DLD1 (cell line): ENCODE data around the gene EMC8.

Experiments
- in situ Hi-C: cut with HindIII; loops from 2 replicates; pipeline ENCODE4 v1.10.0; 2017; ENCODE audit warnings: low sequenced_read_pairs

The EMC8 gene

DNA sequence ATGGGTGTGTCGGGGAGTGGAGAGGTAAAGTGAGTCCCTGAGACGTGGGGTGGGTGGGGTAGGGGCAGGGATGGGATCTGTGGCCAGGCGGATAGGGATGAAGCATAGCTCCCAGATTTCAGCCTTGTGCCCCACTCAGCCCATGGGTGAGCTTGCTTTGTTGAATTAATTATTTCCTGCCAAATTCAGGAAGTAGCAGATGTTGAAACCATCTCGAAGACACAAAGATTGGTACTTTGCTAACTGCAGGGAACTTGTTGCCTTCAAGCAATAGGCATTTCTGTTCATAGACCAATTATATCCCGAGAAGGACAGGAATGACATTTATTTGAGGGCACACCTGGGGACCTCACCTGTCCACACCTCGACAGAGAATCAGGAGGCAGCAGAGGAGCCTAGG is 37.5 kb downstream of the EMC8 start:
- in situ Hi-C loops = no loop called here

DNA sequence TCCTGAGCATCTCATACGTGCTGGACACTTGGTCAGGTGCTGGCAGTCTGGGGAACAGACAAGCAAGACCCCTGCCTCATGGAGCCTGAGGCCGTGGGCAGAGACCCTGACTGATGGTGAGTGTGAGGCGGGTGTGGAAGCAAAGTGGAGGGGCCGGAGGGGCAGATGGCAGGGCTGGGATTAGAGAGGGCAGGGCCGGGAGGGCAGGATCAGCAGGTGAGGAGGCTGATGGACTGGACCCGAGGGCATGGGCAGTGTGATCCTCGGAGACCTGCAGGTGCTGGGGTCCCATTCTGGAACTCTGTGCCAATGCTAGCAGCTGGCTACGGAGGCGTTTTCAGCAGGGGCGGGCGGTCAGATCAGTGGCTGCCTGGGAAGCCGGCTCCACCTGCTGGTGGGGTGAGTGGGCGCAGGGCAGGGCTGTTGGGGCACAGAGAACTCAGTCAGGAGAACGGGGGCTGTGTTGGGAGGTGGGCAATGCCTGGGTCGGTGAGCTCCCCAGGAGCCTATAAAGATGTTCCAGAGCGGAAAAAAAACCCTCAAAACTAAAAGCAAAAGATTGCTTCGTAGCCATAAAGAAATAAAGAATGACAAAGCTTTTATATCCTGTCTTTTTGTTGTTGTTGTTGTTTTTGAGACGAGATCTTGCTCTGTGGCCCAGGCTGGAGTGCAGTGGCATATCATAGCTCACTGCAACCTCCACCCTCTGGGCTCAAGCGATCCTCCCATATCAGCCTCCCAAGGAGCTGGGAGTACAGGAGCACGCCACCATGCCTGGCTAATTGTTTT is 39.5 kb downstream of the EMC8 start:
- in situ Hi-C loops = no loop called here

DNA sequence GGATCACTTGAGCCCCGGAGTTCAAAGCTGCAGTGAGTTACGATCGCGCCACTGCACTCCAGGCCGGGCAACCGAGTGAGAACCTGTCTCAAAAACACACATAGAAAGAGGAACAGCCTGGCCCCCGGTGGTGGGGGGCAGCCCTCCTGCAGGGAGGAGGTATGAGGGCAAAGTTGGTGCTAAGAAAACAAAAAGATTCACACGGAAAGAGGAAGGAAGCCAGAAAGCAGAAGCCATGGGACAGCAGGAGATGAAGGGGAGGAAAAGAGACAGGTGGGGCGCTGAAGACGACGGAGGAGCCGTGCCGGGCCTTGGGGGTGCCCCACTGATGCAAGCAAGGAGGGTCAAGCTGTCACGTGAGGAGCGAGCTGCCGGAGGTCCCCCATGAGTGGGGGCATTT is 40.2 kb downstream of the EMC8 start:
- in situ Hi-C loops = no loop called here

DNA sequence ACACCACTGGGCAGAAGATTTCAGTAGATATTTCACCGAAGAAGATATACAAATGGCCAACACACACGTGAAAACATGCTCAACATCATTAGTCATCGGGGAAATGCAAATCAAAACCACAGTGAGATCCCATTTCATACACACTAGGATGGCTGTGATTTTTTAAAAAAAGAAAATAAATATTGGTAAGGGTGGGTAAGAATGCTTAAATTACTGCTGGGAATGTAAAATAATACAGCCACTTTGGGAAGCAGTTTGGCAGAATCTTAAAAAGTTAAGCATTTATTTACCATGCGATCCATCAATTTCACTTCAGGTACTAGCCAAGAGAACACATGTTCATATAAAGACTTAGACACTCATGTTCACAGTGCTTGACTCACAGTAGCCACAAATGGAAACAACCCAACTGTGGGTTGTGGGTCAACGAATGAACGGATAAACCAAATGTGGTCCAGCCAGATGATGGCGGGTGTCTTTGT is 42.0 kb downstream of the EMC8 start:
- in situ Hi-C loops = no loop called here

DNA sequence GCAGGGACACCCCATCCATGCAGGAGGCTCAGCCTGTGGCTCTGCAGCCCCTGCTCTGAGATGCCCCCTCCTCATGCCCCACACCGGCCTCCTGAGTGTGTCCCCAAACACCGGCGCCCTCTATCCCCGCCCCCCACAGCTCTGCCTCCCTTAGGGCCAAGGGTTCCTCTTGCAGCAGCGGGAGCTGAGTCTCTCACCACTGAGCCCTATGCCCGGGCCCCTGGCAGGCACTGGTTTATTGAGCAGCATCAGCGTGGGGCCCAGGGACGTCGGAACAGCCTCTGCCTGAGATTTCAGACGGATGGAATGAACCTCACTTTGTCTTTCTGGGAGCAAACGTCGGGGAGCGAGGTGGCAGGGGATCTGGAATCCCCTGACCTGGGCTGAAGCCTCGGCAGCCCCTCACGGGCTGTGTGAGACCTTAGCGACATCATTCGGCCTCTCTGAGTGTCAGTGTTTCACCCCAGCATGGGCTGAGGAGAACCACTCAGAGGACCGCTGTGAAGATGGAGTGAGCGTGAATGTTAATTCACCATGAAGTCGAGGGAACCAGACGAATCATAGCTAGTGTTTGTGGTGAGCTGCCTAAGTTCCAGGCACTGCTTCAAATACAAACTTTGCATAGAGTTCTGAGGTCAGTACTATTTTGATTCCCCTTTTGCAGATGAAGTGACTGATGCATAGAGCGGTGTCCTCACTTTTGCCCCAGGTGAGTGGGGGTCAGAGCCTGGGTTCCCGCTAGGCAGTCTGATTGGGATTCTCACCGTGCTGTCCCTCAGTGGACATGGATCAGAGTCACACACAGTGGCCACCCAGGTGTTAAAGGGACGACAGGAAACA is 43.2 kb downstream of the EMC8 start:
- in situ Hi-C loops = no loop called here

DNA sequence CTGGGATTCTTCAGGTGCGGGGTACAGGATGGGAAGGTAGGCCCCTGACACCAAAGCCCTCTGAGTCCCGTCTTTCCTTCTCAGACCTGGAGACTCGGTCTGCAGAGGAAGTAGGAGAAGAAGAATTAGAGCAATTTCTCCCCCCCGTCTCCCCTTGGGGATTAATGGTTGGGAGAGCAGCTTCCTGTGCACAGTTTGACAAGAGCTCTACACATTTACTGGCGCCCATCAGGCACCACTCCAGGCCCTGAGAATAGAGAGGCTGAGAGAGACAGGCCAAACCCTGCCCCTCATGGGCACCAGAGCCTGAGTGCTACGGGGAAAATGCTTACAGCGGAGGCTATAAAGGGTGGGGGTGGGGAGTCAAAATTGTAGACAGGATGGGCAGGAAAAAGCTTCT is 44.9 kb downstream of the EMC8 start:
- in situ Hi-C loops = no loop called here

DNA sequence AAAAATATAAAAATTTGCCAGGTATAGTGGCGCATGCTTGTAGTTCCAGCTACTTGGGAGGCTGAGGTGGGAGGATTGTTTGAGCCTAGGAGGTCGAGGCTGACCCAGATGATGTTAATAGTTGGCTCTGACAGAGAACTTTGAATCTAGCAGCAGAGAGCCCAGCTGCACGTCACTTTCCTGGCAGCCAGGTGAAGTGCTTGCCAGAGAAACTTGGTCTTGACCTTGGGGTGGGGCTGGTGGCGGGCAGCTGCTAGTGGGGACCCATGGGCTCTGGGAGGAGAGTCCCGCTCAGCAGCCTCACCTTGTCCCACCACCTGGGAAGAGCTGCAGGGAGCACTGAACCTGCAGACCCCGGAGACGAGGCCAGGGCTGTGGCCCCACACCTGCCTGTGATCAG is 45.4 kb downstream of the EMC8 start:
- in situ Hi-C loops = no loop called here

DNA sequence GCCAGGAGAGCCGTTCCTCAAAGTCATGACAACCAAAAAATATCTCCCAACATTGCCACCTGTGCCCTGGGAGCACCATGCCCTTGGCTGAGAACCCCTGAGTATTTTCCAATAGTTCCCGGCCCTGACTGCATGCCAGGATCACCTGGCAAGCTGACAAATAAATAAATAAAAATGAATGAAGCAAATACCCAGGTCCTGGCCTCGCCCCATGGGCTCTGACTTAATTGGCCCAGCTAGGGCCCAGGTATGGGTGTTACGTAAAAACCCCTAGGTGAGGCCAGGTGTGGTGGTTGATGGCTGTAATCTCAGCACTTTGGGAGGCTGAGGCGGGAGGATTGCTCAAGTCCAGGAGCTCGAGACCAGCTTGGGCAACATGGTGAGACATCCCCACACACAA is 45.8 kb downstream of the EMC8 start:
- in situ Hi-C loops = no loop called here

DNA sequence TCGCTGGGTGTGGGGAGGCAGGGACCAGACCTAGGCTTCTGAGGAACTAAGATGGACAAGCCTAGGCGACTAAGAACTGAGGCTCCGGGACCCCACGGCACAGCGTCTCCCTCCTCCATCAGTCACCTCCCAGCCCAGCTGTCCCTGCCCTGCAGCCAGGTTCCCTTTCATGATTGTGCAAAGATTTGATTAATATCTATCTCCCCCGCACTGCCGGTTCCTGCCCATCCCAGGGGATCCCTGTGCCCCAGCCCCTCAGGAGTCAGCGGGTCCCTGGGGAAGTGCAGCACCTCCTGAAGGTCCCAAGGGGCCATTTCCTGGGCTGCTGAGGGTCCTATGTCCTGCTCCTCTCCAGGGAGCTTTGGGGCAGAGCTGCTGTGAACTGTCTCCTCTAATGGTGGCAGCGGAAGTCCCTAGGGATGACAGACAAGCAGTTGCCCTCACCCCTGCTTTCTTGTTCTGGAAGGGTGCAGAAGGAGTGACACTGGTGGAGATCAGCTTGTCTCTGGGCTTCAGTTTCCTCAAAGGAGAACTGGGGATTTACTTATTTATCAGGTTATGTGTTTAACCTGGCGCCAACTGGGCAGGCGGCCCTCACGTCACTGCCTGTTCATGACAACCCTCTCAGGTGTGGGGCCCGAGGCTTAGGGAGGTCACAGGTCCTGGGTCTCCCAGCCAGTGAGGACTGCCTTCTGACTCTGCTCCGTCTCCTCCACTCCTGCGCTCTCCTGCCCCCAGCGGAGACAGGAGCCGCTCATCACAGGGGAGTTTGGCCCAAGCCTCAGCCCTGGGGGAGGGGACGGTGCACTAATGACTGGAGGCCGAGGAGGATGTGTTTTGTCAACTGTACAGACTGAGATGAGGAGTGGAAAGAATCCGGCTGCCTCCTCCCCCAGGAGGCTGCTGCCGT is 46.6 kb downstream of the EMC8 start:
- in situ Hi-C loops = no loop called here

DNA sequence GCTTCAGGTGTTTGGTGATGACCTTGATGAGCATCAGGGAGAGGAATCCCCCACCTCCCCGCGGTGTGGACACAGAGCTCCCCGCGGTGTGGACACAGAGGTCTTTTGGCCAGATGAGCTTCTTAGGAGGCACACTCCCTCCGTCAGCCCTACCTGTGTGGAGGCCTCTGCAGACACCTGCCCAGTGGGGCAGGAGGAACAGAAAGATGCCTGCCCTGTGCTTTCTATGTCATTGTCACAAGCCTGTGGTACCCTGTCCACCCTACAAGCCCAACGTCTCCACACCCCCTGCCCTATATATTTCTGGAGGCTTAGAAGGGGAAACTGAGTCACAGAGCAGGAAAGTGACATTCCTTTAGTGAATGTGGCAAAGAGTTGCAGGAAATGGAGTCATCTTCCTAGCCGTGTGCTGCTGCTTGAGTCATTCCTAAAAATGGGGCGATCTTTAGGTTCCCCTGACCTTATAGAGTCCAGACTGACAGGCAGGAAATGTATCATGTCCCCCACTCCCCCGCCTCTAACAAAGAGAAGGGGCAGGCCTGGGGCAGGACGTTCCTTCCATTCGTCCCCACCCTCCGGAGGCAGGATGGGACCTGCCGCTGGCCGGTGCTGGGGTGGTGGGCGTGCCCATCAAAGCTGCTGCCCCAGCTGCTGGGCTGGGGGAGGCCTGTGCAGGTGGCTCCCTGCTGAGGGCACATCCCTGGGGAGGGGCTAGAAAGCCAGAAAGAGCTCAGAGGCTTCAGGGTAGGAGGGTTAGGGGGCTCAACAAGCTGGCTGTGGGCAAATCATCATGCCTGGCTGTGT is 47.4 kb downstream of the EMC8 start:
- in situ Hi-C loops = no loop called here

DNA sequence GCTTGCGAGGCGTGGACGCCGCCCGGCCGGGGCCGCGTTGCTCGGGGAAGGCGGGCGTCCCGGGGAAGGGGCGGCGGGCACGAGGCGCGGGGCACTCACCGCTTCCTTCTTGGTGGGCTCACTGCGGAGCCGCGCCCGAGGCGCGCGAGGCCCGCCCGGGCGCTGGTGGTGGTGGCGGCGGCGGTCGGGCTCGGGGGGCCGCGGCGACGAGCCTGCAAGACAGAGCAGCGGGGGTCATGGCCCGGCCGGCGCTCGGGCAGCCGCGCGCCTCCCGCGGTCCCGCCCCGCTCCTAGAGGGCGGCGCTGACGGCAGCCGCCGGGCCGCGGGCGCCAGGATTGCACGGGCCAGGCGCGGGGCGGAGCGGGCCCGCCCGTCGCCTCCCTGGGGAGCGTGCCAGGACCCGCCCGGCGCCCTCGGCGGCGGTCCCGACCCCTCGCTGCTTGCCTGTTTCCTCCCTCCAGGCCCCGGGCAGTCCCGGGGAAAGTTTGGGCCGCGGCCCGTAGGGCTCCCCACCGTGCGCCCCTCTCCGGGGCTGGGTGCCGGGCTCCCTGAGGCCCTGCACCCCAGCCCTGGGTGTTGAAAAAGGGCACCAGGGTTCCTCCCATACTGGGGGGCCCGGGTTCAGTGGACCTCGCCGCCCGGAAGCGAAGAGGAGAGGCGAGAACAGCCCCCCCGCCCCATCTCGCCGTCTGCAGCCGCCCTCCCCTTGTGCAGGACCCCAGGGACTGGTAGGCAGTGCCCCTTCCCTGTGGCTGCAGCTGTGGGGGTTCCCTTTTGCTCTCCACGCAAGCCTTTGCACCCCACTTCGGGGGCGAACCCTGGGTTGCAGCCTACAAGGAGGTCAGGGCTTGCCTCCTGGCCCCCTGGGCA is 48.3 kb downstream of the EMC8 start, which contains the start of gene C16orf74:
TSS of gene C16orf74 (minus strand) at position 270 of the 871 bp plus-strand sequence. CDS start 15,879 bp downstream, outside the sequence.
- in situ Hi-C loops = no loop called here

DNA sequence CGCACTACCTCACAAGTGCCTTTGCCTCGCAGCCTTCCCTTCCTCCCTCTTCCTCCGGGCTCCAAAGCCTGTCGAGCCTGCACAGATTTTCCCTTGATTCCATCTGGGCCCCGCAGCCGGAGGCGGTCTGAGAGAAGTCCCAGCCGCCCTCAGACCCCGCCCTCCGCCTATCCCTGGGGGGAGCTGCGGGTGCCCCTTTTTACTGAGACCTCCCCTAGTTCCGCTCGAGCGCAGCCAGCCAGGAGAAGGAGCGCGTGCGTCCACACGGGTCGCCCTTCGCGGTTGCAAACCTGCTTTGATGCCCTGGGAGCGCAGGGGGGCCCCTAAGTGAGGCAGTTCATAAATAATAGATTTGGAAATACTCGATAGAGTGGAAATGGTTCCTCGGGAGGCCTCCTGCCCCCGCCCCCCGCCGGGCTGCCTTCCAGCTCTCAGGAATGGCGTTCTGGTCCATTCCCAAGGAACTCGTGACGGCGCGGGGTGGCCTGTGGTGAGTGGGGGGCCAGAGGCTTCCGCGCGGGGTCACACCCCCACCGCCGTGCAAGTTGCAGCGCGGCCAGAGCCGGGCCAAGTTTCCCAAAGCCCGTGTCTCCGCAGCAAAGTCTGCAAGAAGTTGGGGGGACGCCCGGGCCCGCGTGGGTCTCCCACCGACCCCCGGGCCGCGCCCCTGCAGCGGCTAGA is 49.1 kb downstream of the EMC8 start:
- in situ Hi-C loops = no loop called here

DNA sequence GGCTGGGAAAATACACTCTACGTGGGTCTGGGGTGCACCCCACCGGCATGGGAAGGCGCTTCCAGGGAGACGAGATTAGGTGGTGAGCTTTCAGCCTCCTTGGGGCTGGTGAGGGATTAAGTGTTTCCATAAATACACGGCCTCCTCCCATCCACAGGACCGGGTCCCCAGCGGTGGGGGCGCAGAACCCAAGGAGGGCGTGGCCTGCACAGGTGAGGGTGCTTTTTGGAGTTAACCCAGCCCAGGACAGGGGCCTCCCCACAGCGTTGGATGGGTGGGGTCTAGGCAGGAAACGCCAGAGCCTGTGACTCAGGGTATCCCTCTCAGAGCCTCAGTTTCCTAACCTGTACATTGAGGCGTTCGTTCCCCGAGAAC is 49.6 kb downstream of the EMC8 start:
- in situ Hi-C loops = no loop called here

DNA sequence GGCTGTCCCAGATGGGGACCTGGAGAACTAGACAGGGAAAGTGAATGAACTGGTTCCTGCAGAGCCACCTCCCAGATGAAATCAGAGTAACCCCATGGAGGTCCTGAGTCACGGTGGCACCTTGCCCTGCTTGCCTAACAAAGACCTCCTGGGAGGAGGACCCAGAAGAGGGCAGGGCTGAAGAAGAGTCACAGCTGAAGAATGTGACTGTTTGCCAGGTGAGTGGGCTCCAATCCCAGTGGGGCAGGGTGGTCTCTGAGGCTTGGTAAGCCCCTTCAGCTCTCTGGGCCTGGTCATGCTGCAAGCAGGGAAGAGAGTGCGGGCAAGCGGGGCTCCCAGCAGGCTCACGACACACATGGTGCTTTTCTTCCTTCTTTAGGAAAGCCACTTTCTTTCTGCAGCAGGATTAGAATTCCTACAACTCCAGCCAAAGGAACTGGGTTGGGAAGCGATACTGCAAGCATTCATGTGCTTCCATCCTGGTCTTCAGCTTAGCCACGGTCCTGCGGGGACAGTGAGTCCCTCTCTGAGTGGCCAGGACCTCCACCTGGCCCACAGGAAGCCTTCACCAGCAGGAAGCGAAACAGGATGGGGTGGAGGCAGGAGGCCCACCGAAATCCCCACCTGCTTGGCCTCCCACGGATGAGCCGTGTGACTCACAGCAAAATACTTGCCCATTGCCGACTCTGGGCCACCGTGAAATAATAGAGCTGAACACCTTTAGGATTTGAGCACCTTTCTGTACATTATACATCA is 52.7 kb downstream of the EMC8 start:
- in situ Hi-C loops = no loop called here

DNA sequence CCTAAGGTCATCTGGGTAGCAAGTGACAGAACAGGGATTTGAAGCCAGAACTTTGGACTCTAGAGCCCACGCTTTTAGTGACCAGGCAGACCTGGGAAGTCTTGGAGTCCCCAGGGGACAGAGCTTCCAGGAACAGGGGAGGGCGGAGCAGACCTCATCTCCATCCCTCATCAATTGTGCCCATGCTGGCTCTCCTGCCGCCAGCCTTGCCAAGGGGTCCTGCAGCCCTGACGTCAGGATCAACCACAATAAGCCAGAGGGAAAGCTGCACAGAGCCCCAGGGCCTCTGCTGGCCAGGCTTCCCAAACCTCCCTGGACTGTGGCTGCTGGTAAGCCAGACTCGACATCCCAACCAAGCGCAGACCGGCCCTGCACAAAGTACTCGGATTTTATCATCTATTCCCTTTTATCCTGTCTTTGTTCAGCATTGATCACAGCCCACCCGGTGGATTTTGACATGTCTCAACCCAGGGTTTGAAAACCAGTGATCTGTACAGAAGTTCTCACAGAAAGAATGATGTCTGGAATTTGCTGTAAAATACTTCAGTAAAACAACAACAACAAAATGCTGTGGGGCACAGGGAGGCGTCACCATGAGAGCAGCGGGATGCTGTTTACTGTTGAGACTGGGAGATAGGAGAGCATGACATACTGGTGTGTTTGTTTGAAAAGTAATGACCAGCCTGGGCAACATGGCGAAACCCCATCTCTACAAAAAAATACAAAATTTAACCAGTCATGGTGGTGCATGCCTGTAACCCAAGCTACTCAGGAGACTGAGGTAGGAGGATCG is 60.2 kb downstream of the EMC8 start:
- in situ Hi-C loops = no loop called here

DNA sequence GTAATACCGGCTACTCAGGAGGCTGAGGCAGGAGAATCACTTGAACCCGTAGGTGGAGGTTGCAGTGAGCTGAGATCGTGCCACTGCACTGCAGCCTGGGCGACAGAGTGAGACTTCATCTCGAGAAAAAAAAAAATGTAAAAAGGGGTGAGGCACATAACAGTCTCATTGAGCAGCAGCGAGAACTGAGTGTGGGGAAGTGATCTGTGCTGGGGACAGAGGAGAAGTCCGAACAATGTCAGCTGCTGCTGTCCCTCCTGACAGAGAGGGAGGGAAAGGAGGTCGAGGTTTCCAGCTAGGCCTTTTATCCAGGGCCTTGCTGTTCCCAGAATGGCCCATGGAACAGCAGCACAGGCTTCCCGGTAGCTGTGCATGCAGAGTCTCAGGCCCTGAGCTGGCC is 62.4 kb downstream of the EMC8 start:
- in situ Hi-C loops = no loop called here

DNA sequence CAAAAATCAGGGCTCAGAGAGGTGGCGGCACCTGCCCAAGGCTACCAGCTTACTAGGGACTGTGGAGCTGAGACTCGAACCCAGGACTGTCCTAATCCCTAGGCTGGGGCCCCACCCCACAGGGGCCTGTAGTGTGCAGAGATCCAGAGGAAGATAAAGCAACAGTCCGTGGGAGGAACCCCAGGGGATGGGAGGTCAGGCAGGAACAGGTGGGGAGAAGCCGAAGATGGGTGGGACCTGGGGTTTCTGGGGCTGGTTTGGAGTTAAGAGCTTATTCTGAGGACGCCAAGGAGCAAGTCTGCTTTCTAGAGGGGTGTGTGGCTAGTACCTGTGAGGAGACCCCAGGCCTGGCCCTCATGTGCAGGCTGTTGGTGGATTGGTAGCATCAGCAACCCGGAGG is 63.4 kb downstream of the EMC8 start:
- in situ Hi-C loops = no loop called here
